ENCODE measurements around the gene EPB41L4B.

Gene EPB41L4B

GRCh38 chr9:109264877-109265587, 55.8 kb downstream of the EPB41L4B start:
- H3K4me3 ChIP-seq (ENCODE audit: low read depth, low read length): no peak overlapping the region
- no peak for DNase-seq (ENCODE audit: low read depth)
- TF ChIP-seq POLR2A (IDR thresholded peaks at IDR 0.05; ENCODE audit: extremely low read depth, insufficient read length): no peak
- TF ChIP-seq MAX (IDR thresholded peaks at IDR 0.05; ENCODE audit: low read depth, low read length): no peak
- no peak for TF ChIP-seq CTCF (IDR thresholded peaks at IDR 0.05; ENCODE audit: low read depth, low read length)
- TF ChIP-seq MYC (IDR thresholded peaks at IDR 0.05; ENCODE audit: low read depth, low read length): no peak

GRCh38 chr9:109263358-109263757, 57.5 kb downstream of the EPB41L4B start:
- H3K4me3 ChIP-seq (ENCODE audit: low read depth, low read length): no peak overlapping the region
- no peak for DNase-seq (ENCODE audit: low read depth)
- TF ChIP-seq CTCF (IDR thresholded peaks at IDR 0.05; ENCODE audit: low read depth, low read length) (no peak), MYC (IDR thresholded peaks at IDR 0.05; ENCODE audit: low read depth, low read length) (no peak), POLR2A (IDR thresholded peaks at IDR 0.05; ENCODE audit: extremely low read depth, insufficient read length) (no peak), MAX (IDR thresholded peaks at IDR 0.05; ENCODE audit: low read depth, low read length) (no peak)

- TF ChIP-seq POLR2A (IDR thresholded peaks at IDR 0.05; ENCODE audit: extremely low read depth, insufficient read length): no peak
- no peak for TF ChIP-seq MAX (IDR thresholded peaks at IDR 0.05; ENCODE audit: low read depth, low read length)
- TF ChIP-seq CTCF (IDR thresholded peaks at IDR 0.05; ENCODE audit: low read depth, low read length): no peak
- no peak for TF ChIP-seq MYC (IDR thresholded peaks at IDR 0.05; ENCODE audit: low read depth, low read length)
- DNase-seq (ENCODE audit: low read depth): no peak
- H3K4me3 ChIP-seq (ENCODE audit: low read depth, low read length): no peak overlapping the region
These were observed 62.2 kb downstream of the EPB41L4B start for GRCh38 chr9:109258481-109259302.

- H3K4me3 ChIP-seq (ENCODE audit: low read depth, low read length): no peak overlapping the region
- no peak for DNase-seq (ENCODE audit: low read depth)
- TF ChIP-seq CTCF (IDR thresholded peaks at IDR 0.05; ENCODE audit: low read depth, low read length): no peak
- TF ChIP-seq POLR2A (IDR thresholded peaks at IDR 0.05; ENCODE audit: extremely low read depth, insufficient read length): no peak
- no peak for TF ChIP-seq MYC (IDR thresholded peaks at IDR 0.05; ENCODE audit: low read depth, low read length)
- TF ChIP-seq MAX (IDR thresholded peaks at IDR 0.05; ENCODE audit: low read depth, low read length): no peak
These were observed 64.5 kb downstream of the EPB41L4B start for GRCh38 chr9:109256336-109256735.

GRCh38 chr9:109255394-109255793, 65.5 kb downstream of the EPB41L4B start:
- no peak for DNase-seq (ENCODE audit: low read depth)
- H3K4me3 ChIP-seq (ENCODE audit: low read depth, low read length): no peak overlapping the region
- TF ChIP-seq CTCF (IDR thresholded peaks at IDR 0.05; ENCODE audit: low read depth, low read length) (no peak), POLR2A (IDR thresholded peaks at IDR 0.05; ENCODE audit: extremely low read depth, insufficient read length) (no peak), MYC (IDR thresholded peaks at IDR 0.05; ENCODE audit: low read depth, low read length) (no peak), MAX (IDR thresholded peaks at IDR 0.05; ENCODE audit: low read depth, low read length) (no peak)

All from NB4 (cell line).